ENCODE measurements around the gene NDUFAF8. TPM values are rescaled to one million over a fixed set of nuclear protein-coding genes. Genes with fewer than 3 reads are reported as not detected.

NDUFAF8 gene
- total RNA-seq, 1 donor from 2014 or later: 59.4 TPM

DNA sequence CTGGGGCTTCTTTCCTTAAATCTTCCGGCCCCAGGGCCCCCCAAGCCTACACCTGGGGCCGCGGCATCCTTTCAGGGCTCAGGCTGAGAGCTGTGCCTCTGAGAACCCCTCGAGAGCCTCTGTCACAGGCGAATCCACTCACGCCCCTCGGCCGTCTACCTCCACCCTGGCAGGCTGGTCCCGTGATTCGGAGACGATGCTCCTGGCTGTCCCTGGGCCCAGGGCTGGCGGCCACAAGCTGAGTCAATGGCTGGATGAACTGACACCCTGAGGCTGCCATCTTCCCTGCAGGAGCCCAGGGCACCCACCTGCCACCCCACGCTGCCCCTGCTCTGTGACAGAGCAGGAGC, 4.6 kb upstream of the NDUFAF8 start:
- DNase-seq (no peak), ATAC-seq (ENCODE audit: poor library complexity) (no peak)
- intact Hi-C loops (cut with DNase I): no loop called here

GRCh38 chr17:81234940-81235821, 3.9 kb upstream of the NDUFAF8 start:
- ATAC-seq (ENCODE audit: poor library complexity): no peak
- intact Hi-C loops (cut with DNase I): no loop called here
- no peak for DNase-seq

DNA sequence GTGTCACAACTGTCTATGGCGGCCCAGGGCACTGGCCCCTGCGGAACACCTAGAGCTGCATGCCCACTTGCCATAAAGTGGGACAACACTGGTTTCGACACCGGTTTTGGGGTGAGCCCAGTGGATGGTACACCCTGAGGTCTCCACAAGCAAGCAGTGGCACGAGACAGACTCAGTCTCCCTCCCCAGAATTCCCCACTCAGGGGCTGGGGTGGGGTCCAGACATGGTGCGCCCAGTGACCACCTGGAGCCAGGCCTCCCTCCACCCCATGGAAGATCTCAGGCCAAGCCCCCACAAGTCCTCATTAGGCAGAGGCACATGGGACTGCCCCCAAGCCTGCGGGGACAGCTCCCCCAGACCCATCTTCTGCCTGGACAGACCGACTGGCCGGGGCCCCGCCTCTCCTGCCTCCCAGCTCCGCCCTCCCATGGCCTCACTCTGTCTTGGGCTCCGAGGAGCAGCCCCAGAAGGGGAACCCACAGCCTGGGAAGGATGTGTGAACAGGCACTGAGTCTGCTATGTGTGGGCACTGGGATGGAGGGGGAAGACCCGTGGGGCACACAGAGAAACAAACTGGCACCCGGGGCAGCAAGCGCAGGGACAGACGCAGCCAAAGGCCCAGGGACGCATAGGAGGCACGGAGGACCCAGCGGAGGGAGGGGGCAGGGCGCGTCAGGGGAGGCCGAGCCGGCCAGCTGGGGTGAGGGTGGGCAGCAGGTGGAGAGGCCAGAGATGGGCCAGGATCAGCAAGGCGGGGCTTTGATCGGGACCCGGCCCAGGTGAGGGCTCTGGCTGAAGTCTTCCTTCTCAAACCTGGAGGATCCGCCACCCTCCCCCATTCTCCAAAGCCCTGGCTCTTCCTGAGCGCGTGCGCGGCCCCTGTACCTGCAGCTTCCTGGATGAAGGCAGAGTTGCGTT, 3.0 kb upstream of the NDUFAF8 start:
- ATAC-seq (ENCODE audit: poor library complexity): no peak
- intact Hi-C loops (cut with DNase I): no loop called here
- DNase-seq: no peak

- DNase-seq (no peak), ATAC-seq (ENCODE audit: poor library complexity) (no peak)
- intact Hi-C loops (cut with DNase I): no loop called here
Observed at GRCh38 chr17:81236784-81237183, 2.3 kb upstream of the NDUFAF8 start.

DNA sequence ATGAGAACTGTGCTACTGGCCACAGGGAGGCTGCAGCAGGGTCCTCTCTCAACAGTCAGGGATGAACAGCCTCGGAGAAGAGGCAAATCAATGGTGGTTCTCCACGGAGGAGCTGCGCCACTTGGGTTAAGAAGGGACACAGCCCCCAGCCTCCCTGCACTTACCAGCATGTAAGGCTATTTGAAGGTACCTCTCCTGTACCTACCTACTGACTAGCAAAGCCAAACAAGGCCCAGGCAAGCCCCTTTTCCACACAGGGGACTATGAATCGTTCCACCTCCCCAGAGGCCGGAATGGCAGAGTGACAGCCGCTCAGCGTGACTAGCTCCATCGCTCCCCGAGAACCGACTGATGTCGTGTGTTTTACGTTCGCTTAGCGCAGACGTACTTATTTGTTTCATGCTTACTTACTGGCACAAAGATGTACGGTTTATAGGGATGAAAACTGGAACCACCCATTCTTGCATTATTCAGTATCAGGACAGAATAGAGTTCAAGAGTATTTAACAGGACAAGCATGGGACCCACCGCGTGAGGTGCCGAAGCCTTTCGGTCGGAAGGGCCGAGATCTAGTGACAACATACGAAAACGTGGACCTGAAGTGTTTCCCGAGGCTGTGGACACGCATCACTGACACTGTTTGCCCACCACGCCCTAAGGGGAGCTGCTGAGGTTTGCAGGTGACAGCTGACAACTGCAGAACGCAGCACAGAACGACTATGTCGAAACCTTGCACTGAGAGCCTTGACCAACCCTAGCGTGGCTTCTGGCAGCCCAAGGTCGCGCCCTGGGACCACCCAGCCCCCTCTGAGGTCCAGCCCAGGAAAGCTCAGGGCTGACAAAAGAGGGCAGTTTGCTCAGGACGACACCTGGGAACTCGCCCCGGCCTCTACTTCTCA, 1.3 kb upstream of the NDUFAF8 start:
- intact Hi-C loops (cut with DNase I): no loop called here
- no peak for ATAC-seq (ENCODE audit: poor library complexity)
- peak; percentile 34 for DNase-seq

GRCh38 chr17:81238490-81238814, 666 bp upstream of the NDUFAF8 start:
- intact Hi-C loops (cut with DNase I): no loop called here
- DNase-seq: no peak

GRCh38 chr17:81239714-81240555, 817 bp downstream of the NDUFAF8 start:
- ATAC-seq (ENCODE audit: poor library complexity): no peak
- intact Hi-C loops (cut with DNase I): loop anchor here (2.0 to 10.0 kb wide), 2 partner anchors 97 to 255 kb away; no protein-coding TSS in a partner anchor
- DNase-seq: no peak

More at GRCh38 chr17:81238490-81238814, 666 bp upstream of the NDUFAF8 start:
- ATAC-seq (ENCODE audit: poor library complexity): no peak

DNA sequence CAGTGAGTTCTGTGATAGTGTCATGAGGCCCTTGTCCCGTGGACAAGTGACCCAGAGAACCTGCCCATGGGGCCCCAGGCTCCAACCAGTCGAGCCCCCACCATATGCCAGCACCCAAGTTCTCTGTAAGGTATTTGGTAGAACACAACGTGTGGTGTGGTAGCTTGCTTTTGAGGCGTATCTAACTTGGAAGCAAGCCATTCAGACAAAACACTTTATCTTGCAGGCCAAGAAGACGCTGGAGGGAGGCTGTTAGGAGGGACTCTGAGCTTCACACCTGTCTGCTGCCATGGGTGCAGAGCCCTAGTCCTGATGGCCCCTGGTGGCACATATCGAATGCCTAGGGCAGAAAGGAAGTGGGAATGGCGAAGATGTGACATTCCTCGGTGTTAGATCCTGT, 1.6 kb downstream of the NDUFAF8 start:
- no peak for DNase-seq
- intact Hi-C loops (cut with DNase I): loop anchor here (2.0 to 10.0 kb wide), 2 partner anchors 98 to 256 kb away; no protein-coding TSS in a partner anchor
- ATAC-seq (ENCODE audit: poor library complexity): no peak

- intact Hi-C loops (cut with DNase I): loop anchor here (2.0 to 10.0 kb wide), 2 partner anchors 98 to 256 kb away; no protein-coding TSS in a partner anchor
- ATAC-seq (ENCODE audit: poor library complexity) (no peak), DNase-seq (no peak)
Observed at GRCh38 chr17:81241203-81241602, 2.1 kb downstream of the NDUFAF8 start.

DNA sequence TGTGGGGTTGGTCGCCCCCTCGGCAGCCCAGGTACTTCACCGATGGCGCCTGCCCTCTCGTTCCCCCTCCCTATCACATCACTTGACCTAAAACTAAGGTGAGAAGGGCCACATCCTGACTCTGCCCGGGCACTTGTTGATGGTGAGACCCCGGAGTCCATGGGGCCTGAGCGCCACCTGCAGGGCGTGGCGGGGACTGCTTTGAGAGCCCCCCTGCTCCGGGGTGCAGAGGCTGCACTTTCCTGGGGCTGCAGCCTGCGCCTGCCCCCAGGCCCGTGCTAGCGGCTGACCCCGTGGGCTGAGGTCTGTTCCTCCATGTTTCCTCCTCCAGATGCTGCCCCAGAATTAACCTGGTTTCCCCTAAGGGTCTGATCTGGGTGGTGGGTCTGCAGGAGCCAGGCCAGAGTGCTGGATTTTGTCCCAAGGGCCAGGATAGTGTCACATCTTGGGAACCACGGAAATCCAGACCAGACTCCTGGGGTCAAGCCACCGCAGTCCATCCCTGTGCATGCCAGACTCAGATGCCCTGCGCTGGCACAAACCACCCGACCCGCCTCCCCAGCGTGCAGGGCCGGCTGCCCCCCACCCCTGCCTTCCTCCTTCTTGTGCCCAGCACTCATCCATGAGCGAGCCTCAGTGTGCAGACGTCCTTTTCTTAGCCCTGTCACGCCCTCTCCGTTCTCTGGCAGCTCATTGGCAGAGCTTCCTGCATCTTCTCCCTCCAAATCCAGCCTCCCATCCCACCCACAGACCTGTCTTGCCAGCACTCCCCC, 2.7 kb downstream of the NDUFAF8 start:
- ATAC-seq (ENCODE audit: poor library complexity) (no peak), DNase-seq (no peak)
- intact Hi-C loops (cut with DNase I): loop anchor here (2.0 to 10.0 kb wide), 2 partner anchors 99 to 257 kb away; no protein-coding TSS in a partner anchor

DNA sequence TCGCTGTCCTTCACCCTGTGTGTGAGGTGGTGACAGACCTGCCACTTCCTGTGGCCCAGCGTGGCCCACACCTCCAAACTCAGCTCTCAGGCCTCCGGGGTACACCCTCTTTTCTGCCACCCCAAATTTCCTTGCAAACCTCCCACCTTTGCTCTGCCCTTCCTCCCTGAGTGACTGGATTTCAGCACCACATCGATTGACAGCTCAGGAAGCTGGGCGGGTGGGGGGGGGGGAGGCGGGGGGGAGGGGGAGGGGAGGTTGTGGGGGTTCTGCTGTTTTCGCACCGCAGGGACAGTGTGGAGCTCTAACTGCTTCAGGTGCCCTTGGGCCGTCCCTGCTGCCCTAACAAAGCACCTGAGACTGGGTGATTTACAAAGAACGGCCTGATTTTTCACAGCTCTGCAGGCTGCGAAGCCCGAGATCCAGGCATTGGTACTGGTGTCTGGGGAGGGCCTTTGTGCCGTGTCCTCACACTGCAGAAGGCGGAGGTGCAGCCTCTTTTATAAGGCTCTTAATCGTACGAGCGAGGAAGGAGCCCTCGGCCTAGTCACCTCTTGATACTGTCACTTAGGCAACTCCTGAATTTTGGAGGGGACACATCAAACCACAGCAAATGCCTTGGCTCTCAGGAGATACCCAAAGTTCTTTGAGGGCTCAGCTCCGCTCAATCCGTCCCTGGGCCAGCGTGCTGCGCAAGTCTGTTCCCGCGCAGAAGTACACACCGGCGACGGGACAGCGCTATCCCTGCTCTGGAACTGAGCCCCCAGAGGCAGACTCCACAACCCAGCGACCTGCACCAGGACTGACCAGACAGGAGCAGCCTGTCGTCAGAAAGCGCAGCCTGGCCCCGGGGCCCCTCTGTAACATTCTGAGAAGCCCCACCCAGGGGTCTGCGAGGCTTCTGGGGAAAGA, 3.6 kb downstream of the NDUFAF8 start:
- no peak for ATAC-seq (ENCODE audit: poor library complexity)
- intact Hi-C loops (cut with DNase I): loop anchor here (10.0 kb wide), 1 partner anchor 258 kb away; no protein-coding TSS in a partner anchor

GRCh38 chr17:81243333-81243664, 4.2 kb downstream of the NDUFAF8 start:
- no peak for DNase-seq
- ATAC-seq (ENCODE audit: poor library complexity): no peak
- intact Hi-C loops (cut with DNase I): loop anchor here (10.0 kb wide), 1 partner anchor 258 kb away; no protein-coding TSS in a partner anchor

More for the DNA sequence above, 3.6 kb downstream of the NDUFAF8 start:
- no peak for DNase-seq

DNA sequence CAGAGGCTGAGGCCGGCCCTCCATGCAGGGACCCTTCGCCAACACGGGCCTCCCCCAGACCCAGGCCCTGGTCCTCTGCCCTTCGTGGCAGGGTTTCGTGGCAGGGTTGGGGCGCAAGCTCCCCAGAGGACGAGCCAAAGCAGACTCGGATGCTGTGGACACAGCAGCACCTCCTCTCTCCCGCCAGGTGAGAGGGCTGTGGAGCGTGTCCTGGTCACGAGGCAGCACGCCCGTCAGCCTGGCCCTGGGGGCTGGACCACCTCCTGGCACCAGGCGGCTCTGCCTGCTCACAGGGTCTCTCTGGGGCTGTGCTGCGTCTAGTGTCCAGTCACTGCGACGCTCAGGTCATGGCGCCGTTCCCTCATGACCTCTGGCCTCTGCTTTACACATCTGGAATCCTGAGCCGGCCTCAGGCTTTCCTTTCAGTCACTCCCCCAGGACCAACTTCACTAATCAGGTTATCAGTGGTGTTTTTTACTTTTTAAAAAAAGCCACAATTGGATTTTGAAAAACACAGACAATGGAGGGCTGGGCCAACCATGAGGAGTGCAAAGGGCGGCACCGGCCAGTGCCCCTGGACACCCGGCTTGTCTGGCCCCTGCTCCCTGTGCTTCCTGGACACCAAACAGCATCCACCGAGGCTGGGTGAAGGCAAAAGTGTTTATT, 5.4 kb downstream of the NDUFAF8 start:
- intact Hi-C loops (cut with DNase I): loop anchor here (10.0 kb wide), 1 partner anchor 260 kb away; no protein-coding TSS in a partner anchor
- DNase-seq (peak; percentile 34), ATAC-seq (ENCODE audit: poor library complexity) (no peak)

GRCh38 chr17:81245024-81245664, 6.0 kb downstream of the NDUFAF8 start:
- ATAC-seq (ENCODE audit: poor library complexity) (no peak), DNase-seq (peak; percentile 40)
- intact Hi-C loops (cut with DNase I): loop anchor here (10.0 kb wide), 1 partner anchor 260 kb away; no protein-coding TSS in a partner anchor
